NCI-H748 (cell line): ENCODE results near the gene PML.

ENCODE experiments used
- DNase-seq: peaks from one replicate; lab custom pipeline; 2025; ENCODE audit not compliant: unreplicated experiment; lab: John Stamatoyannopoulos, UW

PML gene

DNA sequence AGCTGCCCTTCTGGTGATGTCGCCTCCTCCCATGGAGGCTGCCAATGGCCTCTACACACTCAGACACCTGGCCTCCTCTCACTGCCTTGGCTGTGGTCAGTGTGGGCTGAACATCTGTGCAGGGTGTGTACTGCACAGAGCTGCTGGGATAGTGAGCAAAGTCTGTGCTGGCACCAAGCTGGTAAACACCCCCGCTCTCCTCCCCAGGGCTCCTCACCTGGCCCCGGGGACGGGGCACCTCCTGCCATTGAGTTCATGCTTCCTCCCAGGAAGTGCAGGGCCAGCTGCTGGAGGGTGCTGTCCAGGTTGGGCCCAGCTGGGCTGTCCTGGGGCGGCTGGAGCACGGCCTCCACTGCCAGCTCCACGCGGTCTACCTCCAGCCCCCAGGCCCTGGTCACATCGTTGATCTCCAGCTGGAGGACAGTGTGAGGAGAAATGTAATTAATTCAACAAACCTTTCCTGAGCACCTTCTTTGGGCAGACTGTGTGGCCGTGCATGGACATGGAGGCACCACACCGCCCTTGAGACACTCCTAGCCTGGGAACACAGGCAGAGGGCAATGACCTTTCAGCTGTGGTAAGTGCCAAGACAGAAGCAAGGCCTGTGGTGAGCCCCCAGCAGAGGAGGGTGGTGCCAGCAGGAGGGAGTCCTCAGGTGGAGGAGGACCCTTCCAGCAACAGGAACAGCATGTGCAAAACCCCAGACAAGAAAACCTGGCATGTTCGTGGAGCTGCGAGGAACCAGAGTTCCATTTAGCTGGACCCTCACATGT lies 9.2 kb upstream of the PML start:
- DNase-seq, result no peak

DNA sequence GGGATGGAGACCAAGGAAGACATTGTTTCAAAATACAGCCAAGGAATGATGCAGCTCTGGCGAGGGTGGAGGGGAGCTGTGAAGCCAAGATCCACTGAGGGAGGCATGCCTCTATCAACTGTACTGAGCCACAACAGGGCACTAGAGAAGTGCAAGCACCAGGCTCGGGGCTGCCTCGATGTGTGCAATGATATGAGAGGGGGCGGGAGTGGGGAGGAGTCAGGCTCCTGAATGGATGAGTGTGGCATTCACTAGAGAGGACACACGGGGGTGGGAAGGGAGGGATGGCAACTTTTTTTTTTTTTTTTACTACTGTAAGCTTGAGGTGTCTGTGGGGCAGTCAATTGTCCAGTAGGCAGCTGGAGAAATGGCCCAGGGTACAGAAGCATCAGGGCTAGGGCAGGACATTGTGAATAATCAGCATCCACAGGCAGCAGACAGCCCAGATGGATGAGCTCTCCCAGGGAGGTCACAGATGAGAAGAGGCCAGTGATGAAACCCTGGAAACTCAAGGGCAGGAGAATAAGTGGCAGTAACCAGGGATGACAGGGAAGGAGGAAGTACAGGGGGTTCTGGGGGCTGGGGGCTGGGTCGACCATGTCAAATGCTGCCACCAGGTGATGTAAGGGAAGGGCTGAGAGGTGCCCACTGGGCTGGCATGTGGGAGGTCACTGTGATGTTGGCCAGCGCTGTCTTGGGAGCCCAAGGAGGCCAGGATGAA lies 8.3 kb upstream of the PML start:
- DNase-seq, result no peak

DNA sequence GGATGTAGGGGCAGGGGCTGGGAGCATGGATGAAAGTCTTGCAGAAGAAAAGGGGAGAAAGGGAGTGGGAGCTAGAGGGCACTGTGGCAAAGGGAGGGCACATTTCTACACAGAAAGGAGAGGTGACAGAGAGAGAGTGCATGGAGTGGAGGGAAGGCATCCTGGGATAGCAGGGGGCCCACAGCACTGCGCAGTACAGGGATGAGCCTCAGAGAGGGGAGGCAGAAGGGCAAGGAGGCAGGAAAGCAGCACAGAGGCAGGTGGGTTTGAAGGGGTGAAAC lies 7.8 kb upstream of the PML start:
- DNase-seq, result no peak

DNA sequence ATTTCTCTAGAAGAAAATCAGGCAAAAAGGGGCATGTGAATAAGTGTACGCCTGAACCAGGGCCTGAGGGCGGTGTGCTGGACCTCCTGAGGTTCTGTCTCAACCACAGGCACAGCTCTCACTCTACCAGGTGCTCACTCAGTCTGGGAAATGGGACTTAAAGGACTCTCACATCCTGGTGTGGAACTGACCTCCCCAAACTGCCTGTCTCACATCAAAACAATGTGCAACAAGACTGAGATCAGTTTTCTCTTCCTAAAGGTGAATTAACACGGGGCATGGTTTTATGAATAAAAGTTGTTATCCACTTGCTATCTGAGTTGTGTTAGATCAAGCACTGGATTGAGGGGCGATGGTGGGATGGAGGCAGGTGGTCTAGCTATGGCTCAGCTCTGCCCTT lies 7.3 kb upstream of the PML start:
- no peak for DNase-seq

DNA sequence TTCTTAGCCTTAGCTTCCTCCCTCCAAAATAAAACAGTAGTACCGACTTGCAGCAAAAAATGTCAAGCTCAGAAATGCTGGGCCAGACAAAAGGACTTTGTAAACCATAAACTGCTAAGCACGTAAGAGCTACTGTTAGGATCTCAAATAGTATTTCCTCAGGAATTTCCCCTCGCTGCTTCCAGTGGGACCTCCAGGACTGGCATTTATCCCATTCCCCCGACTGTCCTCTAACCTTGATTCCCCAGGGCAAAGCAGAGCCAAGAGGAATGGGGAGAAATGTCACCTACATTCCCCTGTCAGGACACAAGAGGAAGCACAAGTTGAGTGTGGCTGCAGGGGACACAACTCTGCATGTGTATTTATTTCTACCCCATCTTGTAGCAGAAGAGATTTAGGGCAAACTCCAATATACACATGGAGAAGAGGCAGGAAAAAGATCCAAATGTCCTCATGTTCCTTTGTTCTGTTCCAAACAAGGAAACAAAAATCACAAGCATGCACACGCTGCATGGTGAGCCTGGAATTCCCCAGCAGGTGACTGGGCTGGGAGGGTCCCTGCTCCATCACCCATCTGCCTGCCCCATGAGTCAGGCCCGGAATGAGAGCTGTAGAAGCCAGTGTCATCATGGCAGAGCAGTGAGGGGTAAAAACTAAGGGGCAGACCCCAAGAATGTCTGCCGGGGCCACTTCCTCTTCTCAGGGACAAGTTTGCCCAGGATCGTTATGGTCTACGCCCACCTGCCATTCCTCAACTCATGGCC lies 6.7 kb upstream of the PML start:
- DNase-seq, result no peak

DNA sequence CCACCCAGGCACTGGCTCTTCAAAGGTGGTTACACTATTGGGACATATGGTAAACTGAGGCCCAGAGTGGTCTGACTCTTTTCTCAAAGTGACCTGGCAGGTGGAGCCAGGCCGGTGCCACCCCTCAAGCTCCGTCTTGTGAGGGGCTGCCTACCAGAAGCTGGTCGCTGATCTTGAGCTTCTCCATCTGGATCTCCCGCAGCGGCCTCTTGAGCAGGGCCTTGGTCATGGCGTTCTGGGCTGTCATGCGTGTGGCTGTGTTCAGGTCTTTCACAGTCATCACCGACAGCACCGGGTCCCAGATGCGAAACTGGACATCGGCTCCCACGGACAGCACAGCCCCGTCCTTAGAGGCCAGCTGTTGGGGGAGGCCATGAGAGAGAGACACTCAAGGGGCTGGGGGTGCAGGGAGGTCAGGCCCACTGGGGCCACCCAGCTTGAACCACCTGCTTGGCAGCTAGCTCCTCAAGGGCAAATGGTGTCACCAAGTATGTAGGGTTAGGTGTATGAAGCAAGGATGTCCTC lies 6.0 kb upstream of the PML start:
- DNase-seq, result no peak

DNA sequence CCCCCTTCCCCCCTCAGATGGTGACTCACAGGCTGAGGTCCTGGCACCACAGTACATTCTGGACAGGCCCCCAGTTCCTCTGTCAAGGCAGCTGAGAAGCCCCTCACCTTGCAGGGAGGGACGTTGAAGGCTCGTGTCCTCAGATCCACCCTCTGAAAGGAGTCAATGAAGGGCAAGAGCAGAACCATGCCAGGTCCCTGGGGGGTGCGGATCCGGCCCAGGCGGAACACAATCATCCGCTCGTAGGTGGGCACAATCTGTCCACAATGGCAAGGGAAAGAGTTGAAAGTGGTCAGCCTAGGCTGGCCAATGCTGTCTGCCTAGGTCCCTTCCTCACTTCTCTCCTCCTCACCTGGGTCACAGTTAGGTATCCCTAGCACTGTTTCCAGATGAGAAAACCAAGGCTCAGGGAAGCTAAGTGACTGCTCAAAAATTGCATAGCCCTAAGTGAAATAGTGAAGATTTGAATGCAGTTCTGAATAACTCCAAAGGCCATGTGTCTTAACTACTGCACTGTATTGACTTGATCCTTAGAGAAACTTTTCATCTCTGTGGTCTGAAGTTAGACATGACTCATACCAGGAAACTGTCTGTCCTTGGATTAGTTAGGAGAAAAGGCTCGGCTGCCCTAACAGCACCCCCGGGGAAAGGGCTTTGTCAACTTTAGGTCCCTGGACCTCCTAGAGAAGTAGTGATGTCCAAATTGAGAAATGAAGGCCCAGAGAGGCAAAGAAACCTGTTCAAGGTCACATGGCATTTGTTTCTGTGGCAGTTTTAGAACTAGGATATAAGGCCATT lies 5.3 kb upstream of the PML start:
- DNase-seq, result no peak

DNA sequence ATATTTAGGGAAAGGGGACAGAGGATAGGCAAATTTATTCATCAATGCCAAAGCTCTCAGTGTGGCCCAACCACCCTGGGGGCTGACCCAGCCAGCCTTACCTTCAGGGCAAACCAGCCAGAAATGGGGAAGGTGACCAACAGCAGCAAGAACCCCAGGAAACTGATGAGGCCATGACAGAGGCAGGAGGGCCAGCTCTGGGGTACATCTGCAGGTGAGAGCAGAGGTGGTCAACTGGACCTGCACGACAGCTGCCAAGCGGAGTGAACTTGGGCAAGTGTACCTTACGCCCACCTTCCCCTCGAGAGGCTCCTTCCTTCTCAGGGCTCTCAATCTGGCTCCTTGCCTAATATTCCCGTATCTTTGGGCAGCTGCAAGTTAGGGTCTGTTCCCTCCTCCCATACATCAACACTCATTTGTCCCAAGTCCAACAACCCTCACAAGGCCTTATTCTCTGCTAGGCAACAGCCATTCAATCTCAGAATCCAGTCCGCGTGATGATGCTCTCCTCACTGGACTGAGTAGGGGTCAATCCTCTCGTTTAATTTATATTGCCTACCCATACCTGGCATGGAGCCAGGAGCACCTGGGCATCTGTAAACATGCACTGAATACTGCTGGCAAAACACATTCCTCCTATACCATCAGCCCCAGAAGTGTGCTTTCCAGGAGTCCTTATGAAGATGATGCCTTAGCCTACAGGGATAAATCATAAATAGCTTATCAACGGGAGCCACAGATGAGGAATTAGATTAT lies 4.1 kb upstream of the PML start:
- DNase-seq, result peak; percentile 28

DNA sequence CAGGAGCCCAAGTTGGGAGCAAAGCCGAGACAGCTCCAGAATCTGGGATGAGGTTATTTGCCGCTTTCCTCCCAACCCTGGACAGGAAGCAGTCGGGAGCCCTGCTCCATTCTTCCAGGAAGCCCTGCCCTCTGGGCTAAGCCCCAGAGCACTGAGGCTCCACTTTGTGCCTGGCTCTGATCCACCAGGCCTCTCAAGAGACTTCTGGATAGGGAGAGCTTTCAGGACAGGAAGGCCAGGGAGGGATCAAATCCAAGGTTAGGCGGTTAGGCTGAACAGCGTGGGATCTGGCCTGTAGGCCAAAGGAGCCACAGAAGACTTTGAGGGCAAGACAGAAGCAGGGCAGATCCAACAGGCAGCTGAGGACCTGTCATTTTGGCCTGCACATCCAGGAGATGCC lies 3.3 kb upstream of the PML start:
- no peak for DNase-seq

DNA sequence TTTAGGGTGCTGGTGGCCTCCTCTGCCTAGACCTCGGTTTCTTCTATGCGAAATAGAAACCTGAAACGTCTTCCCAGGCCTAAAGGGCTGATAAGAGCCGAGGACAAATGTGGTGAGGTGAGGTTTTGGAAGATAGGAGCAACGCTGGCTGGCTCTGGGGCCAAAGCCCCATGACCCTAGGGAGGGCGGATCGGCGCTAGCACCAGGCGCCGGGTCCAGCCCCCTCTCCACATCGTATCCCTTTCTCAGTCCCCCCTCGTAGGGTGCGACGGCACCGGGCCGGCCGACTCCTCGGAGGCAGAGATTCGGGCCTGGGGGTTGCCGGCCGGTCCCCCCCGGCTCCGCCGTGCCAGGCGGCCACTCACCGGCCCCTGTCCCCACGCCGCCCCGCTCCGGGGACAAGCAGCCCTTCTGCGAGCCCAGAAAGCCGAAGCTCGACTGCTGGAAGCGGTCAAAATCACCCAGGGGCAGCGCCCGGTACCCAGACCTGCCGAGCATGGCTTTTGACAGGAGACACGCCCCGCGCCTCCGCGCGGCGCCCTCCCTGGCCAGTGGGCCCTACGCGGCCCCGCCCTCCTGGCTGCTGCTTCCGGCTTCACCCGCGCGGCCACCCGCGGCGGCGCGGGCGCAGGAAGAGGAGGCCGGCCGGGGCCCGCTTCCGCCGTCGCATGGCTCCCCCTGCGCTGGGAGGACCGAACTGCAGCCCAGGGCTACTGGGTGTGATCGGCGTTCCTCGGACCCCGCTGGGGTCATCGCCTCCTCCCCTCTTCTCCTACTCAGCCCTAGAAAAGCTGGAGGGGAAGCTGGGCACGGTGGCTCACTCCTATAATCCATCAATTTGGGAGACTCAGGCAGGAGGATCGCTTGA lies 2.6 kb upstream of the PML start, which contains the start of gene STOML1:
STOML1 (minus strand) TSS at position 570 of the 868 bp plus-strand sequence; CDS start at position 498, 72 bp downstream.
- peak; percentile 93 for DNase-seq

DNA sequence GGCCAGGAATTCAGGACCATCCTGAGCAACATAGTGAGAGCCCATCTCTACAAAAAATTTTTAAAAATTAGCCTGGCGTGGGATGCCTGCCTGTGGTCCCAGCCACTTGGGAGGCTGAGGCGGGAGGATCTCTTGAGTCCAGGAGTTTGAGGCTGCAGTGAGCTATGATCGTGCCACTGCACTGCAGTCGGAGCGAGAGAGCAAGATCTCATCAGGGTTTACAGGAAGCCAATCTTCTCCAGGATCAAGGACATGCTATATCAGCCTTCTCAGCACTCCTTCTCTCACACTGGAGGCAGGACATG lies 2.0 kb upstream of the PML start:
- no peak for DNase-seq

DNA sequence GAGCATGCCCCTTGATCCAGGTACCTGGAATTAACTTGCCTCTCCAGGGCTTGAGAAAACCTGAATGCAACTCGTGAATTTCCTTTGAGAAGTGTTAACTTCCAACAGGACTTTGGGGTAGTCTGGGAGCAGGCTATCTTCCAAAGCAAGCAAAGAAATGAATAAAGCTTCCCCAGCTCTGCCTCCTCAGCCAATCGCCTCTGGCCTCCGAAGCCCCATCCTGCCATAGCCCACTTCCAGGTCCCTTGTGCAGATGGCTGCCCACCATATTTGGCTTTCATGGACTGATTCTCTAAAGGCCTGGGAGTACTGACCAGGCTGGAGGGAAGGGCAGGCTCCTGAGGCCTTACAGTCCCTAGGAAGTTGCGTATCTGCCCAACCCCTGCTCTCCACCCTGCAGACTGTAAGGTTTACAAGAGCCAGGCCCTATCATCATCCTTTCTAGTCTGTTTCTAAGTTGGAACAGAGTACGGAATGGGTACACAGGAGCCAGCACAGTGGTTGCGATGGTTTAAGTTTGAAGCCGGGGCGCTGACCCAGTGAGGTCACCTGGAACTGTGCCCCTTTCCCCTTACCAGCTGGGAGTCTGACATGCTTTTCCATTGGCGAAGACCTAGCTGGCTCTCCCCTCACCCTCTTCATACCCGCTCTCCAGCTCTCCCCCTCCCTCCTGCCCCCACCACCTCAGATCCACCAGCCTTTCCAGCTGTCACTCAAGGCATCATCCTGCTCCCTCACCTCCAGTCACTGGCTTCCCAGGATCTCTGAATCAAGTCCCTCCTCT lies 1.1 kb upstream of the PML start:
- DNase-seq, result no peak

DNA sequence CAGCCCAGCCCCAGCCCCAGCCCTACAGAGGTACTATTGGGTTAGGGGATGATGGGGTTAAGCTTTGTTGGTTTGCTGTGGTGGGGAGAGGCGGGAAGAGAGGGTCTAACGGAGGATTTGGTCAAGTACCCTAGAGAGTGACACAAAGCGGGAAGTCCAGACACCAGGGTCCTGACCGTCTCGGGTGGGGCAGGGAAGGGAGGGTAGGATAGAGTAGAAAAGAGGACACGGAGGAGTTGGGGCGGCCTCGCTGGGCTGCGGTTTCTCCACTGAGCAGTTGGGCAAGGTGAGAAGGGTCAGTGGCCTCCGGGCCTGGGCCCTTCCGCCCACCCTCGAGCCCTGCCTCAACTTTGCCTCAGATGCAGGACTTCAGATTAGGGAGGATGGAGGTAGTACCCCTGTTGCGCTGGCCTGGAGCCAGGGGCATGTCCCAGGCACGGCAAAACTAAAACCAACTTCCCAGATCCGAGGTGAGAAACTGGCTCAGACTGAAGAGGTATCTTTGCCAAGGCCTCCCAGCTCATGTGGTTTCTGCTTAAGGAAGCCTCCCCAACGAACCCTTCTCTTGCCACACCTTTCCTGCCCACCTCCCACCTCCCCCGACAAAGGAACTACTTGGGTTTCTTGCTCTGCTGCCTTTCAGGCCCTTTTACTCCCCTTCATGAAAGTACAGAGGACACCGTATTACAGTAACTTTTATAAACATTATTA lies 551 bp downstream of the PML start:
- peak; percentile 23 for DNase-seq

DNA sequence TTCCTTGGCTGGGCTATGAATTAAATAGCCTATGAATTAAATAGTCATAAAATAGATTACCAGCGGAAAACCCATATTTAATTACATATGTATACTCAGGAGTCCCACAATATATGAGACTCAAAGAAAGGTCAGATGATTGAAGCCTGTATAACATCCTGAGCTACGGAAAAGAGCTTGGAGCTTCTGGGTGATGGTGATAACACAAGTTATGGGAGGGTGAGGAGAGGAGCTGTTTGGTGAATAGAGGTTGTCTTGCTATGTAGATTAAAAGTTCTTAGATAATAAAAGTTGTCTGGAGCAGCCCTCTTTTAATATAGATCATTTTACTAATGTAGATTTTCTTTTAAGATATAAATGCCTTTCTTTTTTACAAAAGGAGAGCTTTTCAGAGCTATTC lies 1.8 kb downstream of the PML start:
- no peak for DNase-seq

DNA sequence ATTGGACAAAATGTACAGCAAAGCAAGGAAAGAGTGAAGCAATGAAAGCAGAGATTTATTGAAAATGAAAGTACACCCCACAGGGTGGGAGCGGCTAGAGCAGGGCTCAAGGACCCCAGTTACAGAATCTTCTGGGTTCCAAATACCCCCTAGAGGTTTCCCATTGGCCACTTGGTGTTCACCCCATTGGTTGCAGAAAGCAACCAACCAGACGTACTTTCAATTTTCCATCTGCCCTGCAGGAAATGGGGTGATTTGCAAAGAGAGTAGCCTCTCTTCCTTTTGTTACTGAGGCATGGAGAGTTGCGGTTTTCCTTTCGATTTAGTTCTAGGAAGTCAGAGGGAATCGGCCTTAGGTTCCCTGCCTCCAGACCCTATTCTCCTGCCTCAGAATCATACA lies 2.4 kb downstream of the PML start:
- no peak for DNase-seq

DNA sequence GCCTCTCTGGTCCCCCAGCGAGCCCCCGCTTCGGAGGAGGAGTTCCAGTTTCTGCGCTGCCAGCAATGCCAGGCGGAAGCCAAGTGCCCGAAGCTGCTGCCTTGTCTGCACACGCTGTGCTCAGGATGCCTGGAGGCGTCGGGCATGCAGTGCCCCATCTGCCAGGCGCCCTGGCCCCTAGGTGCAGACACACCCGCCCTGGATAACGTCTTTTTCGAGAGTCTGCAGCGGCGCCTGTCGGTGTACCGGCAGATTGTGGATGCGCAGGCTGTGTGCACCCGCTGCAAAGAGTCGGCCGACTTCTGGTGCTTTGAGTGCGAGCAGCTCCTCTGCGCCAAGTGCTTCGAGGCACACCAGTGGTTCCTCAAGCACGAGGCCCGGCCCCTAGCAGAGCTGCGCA lies 3.5 kb downstream of the PML start:
- DNase-seq, result no peak

DNA sequence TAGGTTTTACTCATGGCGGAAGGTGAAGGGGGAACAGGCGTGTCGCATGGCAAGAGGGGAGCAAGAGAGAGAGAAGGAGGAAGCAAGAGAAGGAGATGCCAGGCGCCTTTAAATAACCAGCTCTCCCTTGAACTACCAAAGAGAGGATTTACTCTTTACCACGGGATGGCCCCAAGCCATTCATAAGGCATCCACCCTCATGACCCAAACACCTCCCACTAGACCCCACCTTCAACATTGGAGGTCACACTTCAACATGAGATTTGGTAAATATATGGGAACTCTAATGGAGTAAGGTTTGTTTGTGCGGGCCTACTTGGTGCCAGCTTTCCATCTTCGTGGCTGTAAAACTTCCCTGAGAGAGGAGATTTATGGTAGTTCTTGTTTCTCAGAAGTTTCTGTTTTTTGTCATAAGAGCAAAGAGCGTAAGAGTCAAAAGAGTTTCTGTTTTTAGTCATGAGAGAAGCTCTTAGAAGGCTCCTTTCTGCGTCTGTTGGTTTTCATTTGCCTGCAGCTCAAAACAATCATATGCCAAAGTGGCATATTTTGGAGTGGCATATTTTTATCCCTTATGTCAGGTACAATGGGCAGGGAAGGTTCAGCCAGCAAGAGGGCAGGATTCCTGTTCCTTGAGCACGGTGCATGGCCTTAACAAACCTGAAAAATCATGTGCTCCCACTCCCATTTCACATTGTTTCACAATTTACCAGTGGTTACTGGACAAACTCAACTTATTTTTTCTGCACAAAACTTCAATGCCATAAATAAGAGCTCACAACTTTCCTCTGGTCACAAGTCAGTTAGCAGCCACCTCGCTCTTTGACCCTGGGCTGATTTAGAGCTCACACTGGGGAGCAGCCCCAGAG lies 12.5 kb downstream of the PML start:
- DNase-seq, result no peak
